Heart right ventricle (tissue), 16 donors: ENCODE results near the gene MRPS7. TPM values are rescaled to one million over a fixed set of nuclear protein-coding genes. Genes with fewer than 3 reads are reported as not detected.

ENCODE experiments used
- ATAC-seq, 8 donors: fragments of 200-7000 bp; cut with Tn5 transposase; one replicate each; pipeline ENCODE4 v1.9.1; 2020; ENCODE audit warnings: mild to moderate bottlenecking in 8 of 8, moderate library complexity in 8 of 8, moderate number of reproducible peaks in 1 of 8
- DNase-seq, 2 donors: peaks; one replicate each; pipeline ENCODE4 v3.0.0-alpha.2; 2020
- H3K27ac ChIP-seq, 10 donors: fragments of 200-600 bp; sonication (generic) in 2 of 10; one replicate each; pipeline versions ENCODE4 v1.5.0 to v1.8.0; 2020 to 2022; ENCODE audit warnings: mild to moderate bottlenecking in 3 of 10
- H3K27me3 ChIP-seq, 7 donors: fragments of 200-600 bp; one replicate each; pipeline ENCODE4 v1.8.0; 2021 to 2022; ENCODE audit warnings: mild to moderate bottlenecking in 2 of 7
- H3K36me3 ChIP-seq, 9 donors: fragments of 200-600 bp; sonication (generic) in 1 of 9; one replicate each; pipeline versions ENCODE4 v1.5.0 to v1.8.0; 2020 to 2022; ENCODE audit warnings: mild to moderate bottlenecking in 2 of 9
- H3K4me1 ChIP-seq, 9 donors: fragments of 200-600 bp; sonication (generic) in 1 of 9; one replicate each; pipeline versions ENCODE4 v1.5.0 to v1.8.0; 2020 to 2022; ENCODE audit warnings: mild to moderate bottlenecking in 4 of 9
- H3K4me3 ChIP-seq, 10 donors: fragments of 200-600 bp; sonication (generic) in 2 of 10; one replicate each; pipeline versions ENCODE4 v1.5.0 to v1.8.0; 2020 to 2022; ENCODE audit warnings: mild to moderate bottlenecking in 7 of 10, moderate library complexity in 2 of 10
- H3K9me3 ChIP-seq, 11 donors: fragments of 200-600 bp in 10 of 11; sonication (generic) in 2 of 11; one replicate each; pipeline versions ENCODE4 v1.5.0 to v1.8.0; 2013 to 2022; ENCODE audit warnings: mild to moderate bottlenecking in 2 of 11, control low read depth in 1 of 11, moderate library complexity in 1 of 11
- CTCF ChIP-seq, 9 donors: fragments of 200-600 bp; sonication (generic) in 2 of 9; IDR thresholded peaks; one replicate each; pipeline versions ENCODE4 v1.5.0 to v1.8.0; 2021 to 2022; ENCODE audit warnings: antibody characterized with exemption in 9 of 9, mild to moderate bottlenecking in 5 of 9, moderate library complexity in 1 of 9
- WGBS, 2 donors: extraction: QIAGEN DNeasy Blood & Tissue Kit; methylation state at CpG; one replicate each; pipeline ENCODE4 v1.1.7; 2013; ENCODE audit warnings: inconsistent platforms in 1 of 2; 5-methylcytosine and 5-hydroxymethylcytosine counted together
- intact Hi-C, 10 donors: fragments of 100-400 bp; cut with DNase I; formaldehyde crosslinking; loops; one replicate each; pipeline versions ENCODE4 v1.11.1 to v1.14.2; 2022
- long read RNA-seq, 3 donors: library from polyadenylated mRNA; unstranded; transcript quantifications; one replicate each; pipeline ENCODE4 v2.0.0, GENCODE V29; 2020 to 2021
- polyA plus RNA-seq, 2 donors: library from polyadenylated mRNA; stranded (reverse); fragments of 200-250 nt; gene quantifications; one replicate each; pipeline ENCODE4 v1.2.3, GENCODE V29; 2013
- total RNA-seq, 10 donors: library from RNA; stranded (reverse); fragmentation: NEBNext Ultra II Directional in 3 of 10; extraction: Animal tissue kit (Norgen Biotek cat#: 25700) in 3 of 10; gene quantifications; one replicate each; pipeline versions ENCODE4 v1.2.1 to v1.2.4, GENCODE V29; 2021 to 2023
- donor health status: Arrhythmogenic right ventricular cardiomyopathy.
- donor health status: ischemic (EF 13 %, LVEDD 7.1; RV severe dilation, severe dysfunction).
- donor health status: healthy with polysubstance abuse.
- donor health status: DM: no; HTN: yes; CAD: no.
- donor health status: DM: no; HTN: no; CAD: no.
- donor health status: ischemic (EF 25% LVEDD 6.9; RV normal size, moderate dysfunction).
- donor health status: ischemic (EF 25% LVEDD 5.7; RV mildly dilated, moderate dysfunction).
- donor health status: healthy.
- donor health status: DM: yes; HTN: yes; CAD: no.
- donor health status: Ischemic cardiomyopathy.
- donor health status: ischemic (EF 35%, LVEDD 5.7; RV mildly dilated, moderate dysfunction).
- donor health status: nonischemic (EF 11% LVEDD 7.7; RV severe dilation, severe dysfunction).
- donor health status: DM: yes; HTN: yes; CAD: no.
- donor health status: PGD.
- donor health status: ischemic (EF 29% LVEDD 5.4; RV normal size, mild dysfunction).
- donor health status: nonischemic (EF 23%, LVEDD 6.1; RV moderate dilation, normal function).

MRPS7 gene
- total RNA-seq (100 to 1,000 TPM; 124 to 179 (median 151) TPM), polyA plus RNA-seq (100 to 1,000 TPM in 1 of 2 donors, 10 to 100 TPM in 1; 98.9 to 118 TPM)
- long read RNA-seq, donor 1, transcript MRPS7-203 (4 exons, 1,638 nt), result minor isoform, 18 of 229 reads
- long read RNA-seq, donor 1, transcript MRPS7-201 (5 exons, 1,406 nt), result major isoform, 189 of 229 reads
- long read RNA-seq, donor 1, partial matches to known transcripts, result 4 of 229 reads
- long read RNA-seq, donor 1, other reads (novel, unspliced or antisense), result 17 of 229 reads
- long read RNA-seq, donor 2, transcript MRPS7-201 (5 exons, 1,406 nt), result major isoform, 214 of 257 reads
- long read RNA-seq, donor 2, transcript MRPS7-203 (4 exons, 1,638 nt), result minor isoform, 7 of 257 reads
- long read RNA-seq, donor 2, partial matches to known transcripts, result 8 of 257 reads
- long read RNA-seq, donor 2, other reads (novel, unspliced or antisense), result 28 of 257 reads
- long read RNA-seq, donor 3, transcript MRPS7-203 (4 exons, 1,638 nt), result minor isoform, 18 of 321 reads
- long read RNA-seq, donor 3, transcript MRPS7-201 (5 exons, 1,406 nt), result major isoform, 285 of 321 reads
- long read RNA-seq, donor 3, partial matches to known transcripts, result 3 of 321 reads
- long read RNA-seq, donor 3, other reads (novel, unspliced or antisense), result 15 of 321 reads

GRCh38 chr17:75261336-75262111 is at the start of gene MRPS7, which contains the start of gene GGA3:
MRPS7 (plus strand) TSS chr17:75261879; CDS start chr17:75261901, 22 bp downstream.
GGA3 (minus strand) TSS chr17:75261606; CDS start chr17:75261587, 19 bp downstream.
- DNase-seq, result peak; percentile 97
- WGBS, 2 donors, result 0% methylated on average over 62 to 69 of the region's 69 CpGs
- TF ChIP-seq CTCF (IDR thresholded peaks at IDR 0.05), result no peak
- intact Hi-C loops, result no loop called here
- Histone ChIP-seq H3K27me3 (no peaks in the 10 kb centered on the region), H3K4me1 (peaks cover 4 to 46% (median 30%) of the 10 kb centered on the region in 9 donors), H3K4me3 (peak within 1 kb of the TSS; percentile 75 to 100 (median 94)), H3K36me3 (peaks cover 0 to 39% (median 30%) of the 10 kb centered on the region in 9 donors), H3K9me3 (no peaks in the 10 kb centered on the region), H3K27ac (peak within 1 kb of the TSS; percentile 93 to 99 (median 97))
- peak; percentile 97 to 99 (median 98) for ATAC-seq

GRCh38 chr17:75218131-75218530 is 43.5 kb upstream of the MRPS7 start:
- Histone ChIP-seq H3K4me3 (no peak overlapping the region), H3K36me3 (peaks cover 0 to 100% (median 64%) of the 10 kb centered on the region in 9 donors), H3K9me3 (no peaks in the 10 kb centered on the region), H3K27ac (no peak overlapping the region), H3K4me1 (no peaks in the 10 kb centered on the region), H3K27me3 (no peaks in the 10 kb centered on the region)
- ATAC-seq (no peak), DNase-seq (no peak)
- intact Hi-C loops, result no loop called here
- WGBS, 2 donors, result 88 to 90% methylated on average over 6 of the region's 6 CpGs
- no peak for TF ChIP-seq CTCF (IDR thresholded peaks at IDR 0.05)

DNA sequence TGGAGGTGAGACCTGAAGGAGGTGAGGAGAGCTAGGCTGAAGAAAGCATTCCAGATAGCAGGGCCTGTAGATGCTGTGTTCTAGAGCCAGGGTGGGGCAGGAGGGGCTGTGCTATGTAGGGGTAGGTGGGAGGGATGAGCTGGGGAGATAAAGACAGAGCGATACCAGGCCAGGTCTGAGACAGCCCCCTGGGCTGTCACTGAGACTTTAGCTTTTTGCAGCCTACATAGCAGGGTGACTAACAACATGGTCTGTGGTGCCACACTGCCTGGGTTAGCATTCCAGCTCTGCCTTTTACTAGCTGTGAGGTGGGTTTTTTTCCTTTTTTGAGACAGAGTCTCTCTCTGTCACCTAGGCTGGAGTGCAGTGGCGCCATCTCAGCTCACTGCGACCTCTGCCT is 41.9 kb upstream of the MRPS7 start:
- WGBS, 2 donors, result 93 to 94% methylated on average over 3 of the region's 3 CpGs
- Histone ChIP-seq H3K27ac (no peak overlapping the region), H3K4me1 (no peaks in the 10 kb centered on the region), H3K9me3 (no peaks in the 10 kb centered on the region), H3K4me3 (no peak overlapping the region), H3K36me3 (peaks cover 0 to 100% (median 50%) of the 10 kb centered on the region in 9 donors), H3K27me3 (no peaks in the 10 kb centered on the region)
- ATAC-seq (no peak), DNase-seq (no peak)
- TF ChIP-seq CTCF (IDR thresholded peaks at IDR 0.05), result no peak
- intact Hi-C loops, result no loop called here

DNA sequence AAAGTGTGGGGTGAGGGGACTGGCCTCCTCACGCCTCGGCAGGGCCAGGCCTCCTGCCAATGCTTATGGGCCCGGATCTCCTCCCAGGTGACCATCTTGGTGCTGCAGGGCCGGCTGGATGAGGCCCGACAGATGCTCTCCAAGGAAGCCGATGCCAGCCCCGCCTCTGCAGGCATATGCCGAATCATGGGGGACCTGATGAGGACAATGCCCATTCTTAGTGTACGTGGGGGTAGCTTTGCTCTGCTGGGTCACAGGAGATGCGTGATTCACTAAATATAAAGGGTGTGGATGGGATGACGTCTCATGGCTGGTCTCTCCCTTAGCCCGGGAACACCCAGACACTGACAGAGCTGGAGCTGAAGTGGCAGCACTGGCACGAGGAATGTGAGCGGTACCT is 36.7 kb upstream of the MRPS7 start:
- H3K27ac ChIP-seq, result no peak overlapping the region
- ATAC-seq, result no peak
- 78 to 80% methylated on average over 14 of the region's 14 CpGs for WGBS, 2 donors
- H3K4me3 ChIP-seq, result no peak overlapping the region
- H3K4me1 ChIP-seq, result peaks cover 0 to 15% (median 0%) of the 10 kb centered on the region in 9 donors
- no peak for DNase-seq
- intact Hi-C loops, result no loop called here
- no peak for TF ChIP-seq CTCF (IDR thresholded peaks at IDR 0.05)
- no peaks in the 10 kb centered on the region for H3K9me3 ChIP-seq
- no peaks in the 10 kb centered on the region for H3K27me3 ChIP-seq
- H3K36me3 ChIP-seq, result peaks cover 0 to 99% (median 26%) of the 10 kb centered on the region in 9 donors
